ENCODE data around the gene ANKMY2. TPM values are rescaled to one million over a fixed set of nuclear protein-coding genes. Genes with fewer than 3 reads are reported as not detected.

ANKMY2 gene
- total and polyA plus RNA-seq, 12 donors = 5.4 to 45.3 (median 15.8) TPM

DNA sequence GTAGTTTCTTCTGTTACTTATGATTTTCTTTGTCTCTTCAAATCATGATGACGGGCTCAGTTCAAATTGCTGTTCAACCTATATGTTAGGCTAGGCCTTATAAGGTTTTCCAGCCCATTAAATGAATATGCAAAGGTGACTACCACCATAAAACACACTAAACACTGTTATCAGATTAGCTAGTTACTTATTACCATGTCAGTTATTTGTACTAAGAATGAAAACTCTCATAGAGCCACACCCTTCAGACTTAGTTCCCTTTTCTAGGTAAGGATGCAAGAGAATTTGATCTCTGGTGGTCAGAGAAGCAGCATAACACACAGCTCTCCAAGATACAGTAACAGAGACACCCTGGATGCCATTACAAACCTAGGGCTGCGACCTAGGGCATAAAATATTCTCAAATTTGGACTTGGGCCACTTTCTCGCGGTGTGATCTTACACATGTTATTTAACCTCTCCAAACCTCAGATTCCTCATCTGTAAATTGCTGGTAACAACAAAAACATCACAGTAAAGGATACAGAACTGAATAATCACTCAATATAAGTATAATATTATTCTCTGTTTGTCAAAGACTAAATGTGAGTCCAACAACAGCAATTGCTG lies 35.6 kb downstream of the ANKMY2 start:
- intact Hi-C loops (cut with DNase I) = no loop called here
- H3K9me3 ChIP-seq (replicated peaks in 1 of 3) = no peaks in the 10 kb centered on the region
- H3K4me1 ChIP-seq (replicated peaks in 1 of 2) = no peaks in the 10 kb centered on the region
- no peak for DNase-seq
- peaks cover 0 to 23% of the 10 kb centered on the region in 2 donors for H3K36me3 ChIP-seq (replicated peaks in 1 of 2)
- WGBS, 4 donors = 87 to 95% (median 90%) methylated on average over 4 of the region's 4 CpGs
- TF ChIP-seq POLR2A (IDR thresholded peaks at IDR 0.05) = no peak
- TF ChIP-seq, protein P1, sequence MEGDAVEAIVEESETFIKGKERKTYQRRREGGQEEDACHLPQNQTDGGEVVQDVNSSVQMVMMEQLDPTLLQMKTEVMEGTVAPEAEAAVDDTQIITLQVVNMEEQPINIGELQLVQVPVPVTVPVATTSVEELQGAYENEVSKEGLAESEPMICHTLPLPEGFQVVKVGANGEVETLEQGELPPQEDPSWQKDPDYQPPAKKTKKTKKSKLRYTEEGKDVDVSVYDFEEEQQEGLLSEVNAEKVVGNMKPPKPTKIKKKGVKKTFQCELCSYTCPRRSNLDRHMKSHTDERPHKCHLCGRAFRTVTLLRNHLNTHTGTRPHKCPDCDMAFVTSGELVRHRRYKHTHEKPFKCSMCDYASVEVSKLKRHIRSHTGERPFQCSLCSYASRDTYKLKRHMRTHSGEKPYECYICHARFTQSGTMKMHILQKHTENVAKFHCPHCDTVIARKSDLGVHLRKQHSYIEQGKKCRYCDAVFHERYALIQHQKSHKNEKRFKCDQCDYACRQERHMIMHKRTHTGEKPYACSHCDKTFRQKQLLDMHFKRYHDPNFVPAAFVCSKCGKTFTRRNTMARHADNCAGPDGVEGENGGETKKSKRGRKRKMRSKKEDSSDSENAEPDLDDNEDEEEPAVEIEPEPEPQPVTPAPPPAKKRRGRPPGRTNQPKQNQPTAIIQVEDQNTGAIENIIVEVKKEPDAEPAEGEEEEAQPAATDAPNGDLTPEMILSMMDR (IDR thresholded peaks at IDR 0.05) = no peak
- H3K27me3 ChIP-seq = no peaks in the 10 kb centered on the region
- H3K27ac ChIP-seq = no peak overlapping the region
- no peak overlapping the region for H3K4me3 ChIP-seq

DNA sequence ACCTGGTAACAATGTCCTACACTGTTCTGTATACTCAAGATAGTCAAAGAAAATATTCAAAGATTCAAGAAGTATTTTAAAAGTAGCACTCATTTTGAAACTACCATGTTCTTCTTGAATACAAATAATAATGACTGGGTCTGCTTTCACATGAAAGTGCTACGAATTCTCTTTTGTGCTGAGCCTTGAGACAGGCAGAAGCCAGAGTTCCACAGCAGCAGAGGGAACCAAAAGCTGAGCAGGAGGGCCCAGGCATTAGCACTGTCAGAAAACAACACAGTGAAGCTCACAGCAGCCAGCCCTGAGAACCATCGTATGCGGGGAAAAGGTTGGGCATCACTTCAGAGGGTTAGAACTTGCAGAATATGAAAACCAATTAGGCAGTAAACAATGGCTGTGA lies 38.9 kb downstream of the ANKMY2 start:
- no peak overlapping the region for H3K4me3 ChIP-seq
- H3K36me3 ChIP-seq (replicated peaks in 1 of 2) = peaks cover 0 to 25% of the 10 kb centered on the region in 2 donors
- no peaks in the 10 kb centered on the region for H3K27me3 ChIP-seq
- intact Hi-C loops (cut with DNase I) = no loop called here
- no peak overlapping the region for H3K27ac ChIP-seq
- DNase-seq = no peak
- 86 to 94% (median 90%) methylated on average over 3 of the region's 3 CpGs for WGBS, 4 donors
- H3K9me3 ChIP-seq (replicated peaks in 1 of 3) = no peaks in the 10 kb centered on the region
- H3K4me1 ChIP-seq (replicated peaks in 1 of 2) = no peaks in the 10 kb centered on the region
- no peak for TF ChIP-seq POLR2A (IDR thresholded peaks at IDR 0.05)
- TF ChIP-seq, protein P1 (IDR thresholded peaks at IDR 0.05) = no peak

DNA sequence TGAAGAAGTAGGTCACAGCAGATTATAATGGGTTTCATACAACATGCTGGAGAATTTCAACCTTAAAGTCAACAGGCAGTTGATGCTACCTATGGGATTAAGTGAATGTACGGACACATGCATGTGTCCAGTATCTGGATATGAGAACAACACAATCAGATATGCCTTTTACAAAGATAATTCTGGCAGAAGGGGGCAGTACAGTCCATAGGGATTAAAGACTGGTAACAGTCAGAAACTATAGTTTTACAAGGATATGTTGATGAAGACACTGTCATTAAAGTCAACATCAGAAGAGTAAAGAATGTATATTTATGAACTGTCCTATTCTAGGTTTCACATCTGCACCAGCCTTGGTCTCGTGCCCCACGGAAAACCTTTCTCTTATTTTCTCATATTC lies 41.5 kb downstream of the ANKMY2 start:
- TF ChIP-seq, protein P1 (IDR thresholded peaks at IDR 0.05) = peak in 5 of 6 experiments; percentile 17 to 38 (median 19)
- no peak for TF ChIP-seq POLR2A (IDR thresholded peaks at IDR 0.05)
- peaks cover 0 to 33% of the 10 kb centered on the region in 2 donors for H3K36me3 ChIP-seq (replicated peaks in 1 of 2)
- 97 to 100% (median 98%) methylated on average over 3 of the region's 3 CpGs for WGBS, 4 donors
- H3K4me3 ChIP-seq = no peak overlapping the region
- no peaks in the 10 kb centered on the region for H3K9me3 ChIP-seq (replicated peaks in 1 of 3)
- no peak for DNase-seq
- no peak overlapping the region for H3K27ac ChIP-seq
- intact Hi-C loops (cut with DNase I) = no loop called here
- no peaks in the 10 kb centered on the region for H3K4me1 ChIP-seq (replicated peaks in 1 of 2)
- no peaks in the 10 kb centered on the region for H3K27me3 ChIP-seq

DNA sequence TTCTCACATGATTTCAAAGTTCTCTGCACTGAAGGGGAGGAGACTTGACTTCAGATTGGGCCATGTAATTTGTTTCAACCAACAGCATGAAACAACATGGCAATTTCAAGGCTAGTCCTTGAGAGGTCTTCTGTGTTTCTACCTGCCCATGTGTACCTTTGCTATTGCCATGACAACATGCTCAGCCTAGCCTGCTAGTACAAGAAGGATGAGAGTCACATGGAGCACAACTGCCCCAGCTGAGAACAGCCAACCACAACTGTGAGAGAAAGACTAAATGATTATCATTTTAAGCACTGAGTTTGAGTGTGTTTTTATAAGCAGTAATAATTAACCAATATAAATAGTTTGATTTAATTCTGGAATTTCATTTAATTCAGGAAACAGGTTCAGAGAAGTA lies 41.9 kb downstream of the ANKMY2 start:
- Histone ChIP-seq H3K27ac (no peak overlapping the region), H3K36me3 (replicated peaks in 1 of 2) (peaks cover 0 to 29% of the 10 kb centered on the region in 2 donors), H3K9me3 (replicated peaks in 1 of 3) (no peaks in the 10 kb centered on the region), H3K4me1 (replicated peaks in 1 of 2) (no peaks in the 10 kb centered on the region), H3K27me3 (no peaks in the 10 kb centered on the region), H3K4me3 (no peak overlapping the region)
- intact Hi-C loops (cut with DNase I) = no loop called here
- DNase-seq = no peak
- TF ChIP-seq POLR2A (IDR thresholded peaks at IDR 0.05) = no peak
- TF ChIP-seq, protein P1 (IDR thresholded peaks at IDR 0.05) = no peak
